Osteocyte (in vitro differentiated cells): Measurements from ENCODE around the gene TMEM17. TPM values are rescaled to one million over a fixed set of nuclear protein-coding genes. Genes with fewer than 3 reads are reported as not detected.

Experiments
- DNase-seq: peaks from one replicate; pipeline ENCODE4 v3.0.0; 2021; ENCODE audit warnings: mixed read lengths; ENCODE audit not compliant: unreplicated experiment; ENCODE audit errors: extremely low spot score
- H3K27ac Mint-ChIP-seq: one replicate; pipeline ENCODE4 v1.8.0; 2021; ENCODE audit warnings: mild to moderate bottlenecking, mixed read lengths; ENCODE audit not compliant: unreplicated experiment
- H3K27me3 Mint-ChIP-seq: one replicate; pipeline ENCODE4 v1.8.0; 2021; ENCODE audit warnings: mixed read lengths; ENCODE audit not compliant: unreplicated experiment
- H3K36me3 Mint-ChIP-seq: one replicate; pipeline ENCODE4 v1.8.0; 2021; ENCODE audit warnings: mixed read lengths; ENCODE audit not compliant: unreplicated experiment
- H3K4me1 Mint-ChIP-seq: one replicate; pipeline ENCODE4 v1.8.0; 2021; ENCODE audit warnings: mixed read lengths; ENCODE audit not compliant: unreplicated experiment
- H3K4me3 Mint-ChIP-seq: one replicate; pipeline ENCODE4 v1.8.0; 2021; ENCODE audit warnings: mild to moderate bottlenecking, moderate library complexity, mixed read lengths; ENCODE audit not compliant: unreplicated experiment
- H3K9me3 Mint-ChIP-seq: one replicate; pipeline ENCODE4 v1.8.0; 2021; ENCODE audit warnings: mixed read lengths; ENCODE audit not compliant: unreplicated experiment
- total RNA-seq: library from RNA; stranded (reverse); gene quantifications from 2 replicates; pipeline ENCODE4 v1.2.1, GENCODE V29; 2021
- TF ChIP-seq, protein P1 (sequence below): fragments of 200-600 bp; sonication (generic); IDR thresholded peaks from 2 replicates; pipeline ENCODE4 v1.5.0; 2021; ENCODE audit warnings: antibody characterized with exemption, mild to moderate bottlenecking, moderate library complexity

Gene TMEM17
- total RNA-seq, 1 donor from 2014 or later = 2.1 TPM

- H3K27ac Mint-ChIP-seq = no peak overlapping the region
- H3K36me3 Mint-ChIP-seq = no peaks in the 10 kb centered on the region
- peaks cover 6% of the 10 kb centered on the region for H3K27me3 Mint-ChIP-seq
- H3K4me1 Mint-ChIP-seq = peaks cover 3% of the 10 kb centered on the region
- TF ChIP-seq, protein P1, sequence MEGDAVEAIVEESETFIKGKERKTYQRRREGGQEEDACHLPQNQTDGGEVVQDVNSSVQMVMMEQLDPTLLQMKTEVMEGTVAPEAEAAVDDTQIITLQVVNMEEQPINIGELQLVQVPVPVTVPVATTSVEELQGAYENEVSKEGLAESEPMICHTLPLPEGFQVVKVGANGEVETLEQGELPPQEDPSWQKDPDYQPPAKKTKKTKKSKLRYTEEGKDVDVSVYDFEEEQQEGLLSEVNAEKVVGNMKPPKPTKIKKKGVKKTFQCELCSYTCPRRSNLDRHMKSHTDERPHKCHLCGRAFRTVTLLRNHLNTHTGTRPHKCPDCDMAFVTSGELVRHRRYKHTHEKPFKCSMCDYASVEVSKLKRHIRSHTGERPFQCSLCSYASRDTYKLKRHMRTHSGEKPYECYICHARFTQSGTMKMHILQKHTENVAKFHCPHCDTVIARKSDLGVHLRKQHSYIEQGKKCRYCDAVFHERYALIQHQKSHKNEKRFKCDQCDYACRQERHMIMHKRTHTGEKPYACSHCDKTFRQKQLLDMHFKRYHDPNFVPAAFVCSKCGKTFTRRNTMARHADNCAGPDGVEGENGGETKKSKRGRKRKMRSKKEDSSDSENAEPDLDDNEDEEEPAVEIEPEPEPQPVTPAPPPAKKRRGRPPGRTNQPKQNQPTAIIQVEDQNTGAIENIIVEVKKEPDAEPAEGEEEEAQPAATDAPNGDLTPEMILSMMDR = no peak
- DNase-seq = no peak
- H3K4me3 Mint-ChIP-seq = no peak overlapping the region
- no peaks in the 10 kb centered on the region for H3K9me3 Mint-ChIP-seq
Observed at GRCh38 chr2:62467475-62468321, 38.3 kb downstream of the TMEM17 start.

- no peak for DNase-seq
- no peak overlapping the region for H3K27ac Mint-ChIP-seq
- H3K4me1 Mint-ChIP-seq = no peaks in the 10 kb centered on the region
Observed at GRCh38 chr2:62467100-62467474, 38.9 kb downstream of the TMEM17 start.

GRCh38 chr2:62466503-62466854, 39.5 kb downstream of the TMEM17 start:
- Mint-ChIP-seq H3K4me1 (no peaks in the 10 kb centered on the region), H3K27ac (no peak overlapping the region), H3K36me3 (no peaks in the 10 kb centered on the region), H3K9me3 (no peaks in the 10 kb centered on the region), H3K4me3 (no peak overlapping the region), H3K27me3 (peaks cover 2% of the 10 kb centered on the region)
- no peak for DNase-seq
- TF ChIP-seq, protein P1 = no peak

More at GRCh38 chr2:62467100-62467474, 38.9 kb downstream of the TMEM17 start:
- H3K36me3 Mint-ChIP-seq = no peaks in the 10 kb centered on the region
- H3K27me3 Mint-ChIP-seq = peaks cover 6% of the 10 kb centered on the region
- H3K9me3 Mint-ChIP-seq = no peaks in the 10 kb centered on the region
- TF ChIP-seq, protein P1 = no peak
- no peak overlapping the region for H3K4me3 Mint-ChIP-seq

DNA sequence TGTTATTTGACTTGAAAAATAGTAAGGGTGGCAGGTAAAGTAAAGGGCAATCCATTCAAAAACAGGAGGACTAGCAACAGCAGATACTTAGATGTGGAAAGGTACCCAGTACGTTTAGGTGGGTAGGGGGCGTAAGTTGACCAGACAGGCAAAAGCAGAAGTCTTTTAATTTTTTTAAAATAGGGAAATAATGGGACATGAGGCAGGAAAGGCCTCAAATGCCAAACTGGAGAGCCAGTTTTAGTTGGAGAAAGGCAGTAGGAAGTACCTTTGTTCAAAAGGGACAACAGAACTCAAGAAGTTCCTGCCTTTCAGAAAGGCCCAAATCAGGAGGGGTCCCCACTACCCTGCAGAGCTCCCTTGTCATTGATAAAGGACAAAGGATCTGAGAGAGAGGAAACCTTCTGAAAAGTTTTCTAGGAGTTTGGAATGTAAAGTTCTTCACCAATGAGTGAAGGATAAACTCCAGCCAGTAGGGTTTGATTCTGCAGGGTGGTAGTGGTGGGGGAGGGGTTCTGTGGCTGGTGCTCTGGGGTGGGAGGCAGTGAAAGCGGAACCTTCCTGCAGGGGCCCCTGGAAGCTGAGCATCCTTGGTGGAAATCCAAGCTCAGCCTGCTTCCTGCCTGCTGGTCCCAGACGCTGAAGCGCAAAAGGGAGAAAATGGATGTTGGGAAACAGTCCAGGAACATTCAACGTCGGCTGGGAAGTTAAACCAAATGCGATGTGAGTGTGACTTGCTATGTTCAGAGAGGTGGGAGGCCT, 40.1 kb downstream of the TMEM17 start:
- no peak for DNase-seq
- Mint-ChIP-seq H3K27ac (no peak overlapping the region), H3K9me3 (no peaks in the 10 kb centered on the region), H3K4me3 (no peak overlapping the region), H3K36me3 (no peaks in the 10 kb centered on the region), H3K4me1 (no peaks in the 10 kb centered on the region), H3K27me3 (no peaks in the 10 kb centered on the region)
- TF ChIP-seq, protein P1 = no peak

DNA sequence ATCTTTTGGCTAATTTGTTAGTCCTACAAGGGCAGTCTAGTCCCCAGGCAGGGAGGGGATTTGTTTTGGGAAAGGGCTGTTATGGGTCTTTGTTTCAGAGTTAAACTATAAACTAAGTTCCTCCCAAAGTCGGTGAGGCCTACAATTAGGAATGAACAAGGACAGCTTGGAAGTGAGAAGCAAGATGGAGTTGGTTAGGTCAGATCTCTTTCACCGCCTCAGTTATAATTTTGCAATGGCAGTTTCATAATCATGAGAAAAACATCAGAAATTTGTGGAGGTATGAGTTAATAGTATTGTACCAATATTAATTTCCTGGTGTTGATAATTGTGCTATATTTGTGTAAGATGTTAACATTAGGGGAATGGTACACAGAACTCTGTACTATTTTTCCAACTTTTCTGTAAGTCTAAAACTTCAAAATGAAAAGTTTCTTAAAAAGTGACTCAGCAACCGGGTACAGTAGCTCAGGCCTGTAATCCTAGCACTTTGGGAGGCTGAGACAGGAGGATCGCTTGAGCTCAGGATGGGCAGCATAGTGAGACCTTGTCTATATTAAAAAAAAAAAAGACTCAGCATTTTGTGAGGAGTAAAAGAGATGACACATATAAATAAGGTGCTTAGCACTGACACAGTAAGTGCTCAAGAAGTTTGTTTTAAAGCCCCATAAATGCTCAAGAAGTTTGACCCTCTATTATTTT, 40.8 kb downstream of the TMEM17 start:
- no peak for DNase-seq
- Mint-ChIP-seq H3K9me3 (no peaks in the 10 kb centered on the region), H3K4me3 (no peak overlapping the region), H3K27me3 (no peaks in the 10 kb centered on the region), H3K4me1 (no peaks in the 10 kb centered on the region), H3K27ac (no peak overlapping the region), H3K36me3 (no peaks in the 10 kb centered on the region)
- TF ChIP-seq, protein P1 = no peak
